ENCODE data around the gene PCGF1.

Gene PCGF1

GRCh38 chr2:74553892-74554819 is 46.7 kb upstream of the PCGF1 start, which contains the start of the genes DOK1 and LOXL3:
Gene DOK1, plus strand, starts transcription at chr2:74554720. Its CDS starts 35 bp downstream, at chr2:74554755.
Gene LOXL3, minus strand, starts transcription at chr2:74553942. Its CDS starts 1,308 bp downstream, at chr2:74552634.
- in situ Hi-C loops (cut with HindIII; ENCODE audit: low sequenced_read_pairs) = no loop called here
- TF ChIP-seq CTCF (IDR thresholded peaks at IDR 0.05; ENCODE audit: low read depth, low read length) = no peak
- H3K4me3 ChIP-seq (ENCODE audit: low read depth, low read length) = peak within 1 kb of the TSS; percentile 89
- DNase-seq (ENCODE audit: low read depth, low spot score) = peak; percentile 96

GRCh38 chr2:74552914-74553811 is 45.7 kb upstream of the PCGF1 start:
- TF ChIP-seq CTCF (IDR thresholded peaks at IDR 0.05; ENCODE audit: low read depth, low read length) = no peak
- H3K4me3 ChIP-seq (ENCODE audit: low read depth, low read length) = peak overlapping the region; percentile 89
- in situ Hi-C loops (cut with HindIII; ENCODE audit: low sequenced_read_pairs) = no loop called here
- DNase-seq (ENCODE audit: low read depth, low spot score) = no peak

GRCh38 chr2:74551942-74552913 is 44.7 kb upstream of the PCGF1 start:
- no peak for TF ChIP-seq CTCF (IDR thresholded peaks at IDR 0.05; ENCODE audit: low read depth, low read length)
- in situ Hi-C loops (cut with HindIII; ENCODE audit: low sequenced_read_pairs) = no loop called here
- peak overlapping the region; percentile 89 for H3K4me3 ChIP-seq (ENCODE audit: low read depth, low read length)
- no peak for DNase-seq (ENCODE audit: low read depth, low spot score)

- no peak for TF ChIP-seq CTCF (IDR thresholded peaks at IDR 0.05; ENCODE audit: low read depth, low read length)
- no peak for DNase-seq (ENCODE audit: low read depth, low spot score)
- in situ Hi-C loops (cut with HindIII; ENCODE audit: low sequenced_read_pairs) = no loop called here
- H3K4me3 ChIP-seq (ENCODE audit: low read depth, low read length) = no peak overlapping the region
Measured at GRCh38 chr2:74551530-74551929, 44.0 kb upstream of the PCGF1 start.

- no peak for DNase-seq (ENCODE audit: low read depth, low spot score)
- no peak overlapping the region for H3K4me3 ChIP-seq (ENCODE audit: low read depth, low read length)
- in situ Hi-C loops (cut with HindIII; ENCODE audit: low sequenced_read_pairs) = no loop called here
- TF ChIP-seq CTCF (IDR thresholded peaks at IDR 0.05; ENCODE audit: low read depth, low read length) = no peak
Measured at GRCh38 chr2:74550231-74550630, 42.7 kb upstream of the PCGF1 start.

Data from astrocyte of the spinal cord (primary cell).